Endometrium (tissue), 2 donors: ENCODE data around the gene TTC33.
"Not testable (repeated sequence)": the region's sequence is repeated elsewhere in the genome, so short reads cannot be mapped to it uniquely, and the experiment has no call there.

ENCODE experiments used
- FAIRE-seq: peaks from 2 replicates; lab custom pipeline; 2012; peaks lifted over from hg19 to GRCh38; lab: Jason Lieb, UNC
- donor health status: control.
- donor health status: control.

The TTC33 gene

DNA sequence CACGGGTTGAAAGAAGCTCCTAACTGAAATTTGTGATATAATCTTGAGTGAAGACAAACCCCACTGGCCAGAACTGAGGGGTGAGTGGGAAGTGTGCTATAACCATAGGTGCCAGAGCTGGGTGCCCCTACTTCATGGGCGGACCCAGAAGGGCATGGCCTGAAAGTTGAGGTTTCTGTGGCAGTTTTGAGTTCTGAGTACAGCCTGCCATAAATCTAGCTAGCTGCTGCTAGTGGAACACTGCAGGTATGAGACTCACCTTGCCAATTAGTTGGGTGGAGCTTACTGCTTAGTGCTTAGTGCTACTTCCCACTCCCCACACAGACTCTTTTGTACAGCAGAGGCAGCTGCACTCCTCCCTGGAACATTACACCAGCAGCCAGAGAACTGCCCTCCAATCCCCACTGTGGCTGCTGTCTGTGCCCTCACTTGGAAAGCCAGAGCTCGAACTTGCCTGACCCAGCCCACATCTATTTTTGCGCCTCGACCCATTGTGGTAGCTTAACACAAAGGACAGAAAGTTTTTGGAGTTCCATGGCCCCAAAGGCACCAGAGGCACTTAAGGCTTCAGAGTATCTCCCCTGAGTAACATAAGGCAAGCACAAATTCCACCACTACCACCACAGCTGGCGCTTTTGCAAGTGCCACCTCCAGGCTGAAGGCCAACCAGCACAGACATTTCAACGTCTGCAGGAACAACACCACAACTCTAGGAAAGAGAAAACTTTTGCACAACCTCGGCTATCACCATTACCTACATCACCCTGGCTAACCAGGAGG is 103.1 kb downstream of the TTC33 start:
- no peak for FAIRE-seq

DNA sequence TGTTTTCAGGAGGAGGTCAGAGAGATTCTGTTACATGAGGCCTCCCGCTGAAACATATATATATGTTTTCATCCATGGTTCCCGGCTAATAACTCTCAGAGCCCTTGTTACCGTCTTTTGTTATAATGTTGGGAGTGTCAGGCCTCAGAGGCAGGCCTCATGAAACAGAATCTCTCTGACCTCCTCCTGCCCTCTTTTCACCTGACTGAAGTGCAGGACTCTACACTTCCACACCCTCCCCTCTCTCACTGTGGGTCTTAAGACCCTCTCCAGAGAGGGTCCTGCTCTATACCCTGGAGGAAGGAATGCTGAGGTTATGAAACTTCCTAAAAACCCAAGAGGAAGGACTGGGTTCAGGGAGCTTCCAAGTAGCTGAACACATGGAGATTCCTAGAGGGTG is 104.6 kb downstream of the TTC33 start:
- FAIRE-seq, result no peak

DNA sequence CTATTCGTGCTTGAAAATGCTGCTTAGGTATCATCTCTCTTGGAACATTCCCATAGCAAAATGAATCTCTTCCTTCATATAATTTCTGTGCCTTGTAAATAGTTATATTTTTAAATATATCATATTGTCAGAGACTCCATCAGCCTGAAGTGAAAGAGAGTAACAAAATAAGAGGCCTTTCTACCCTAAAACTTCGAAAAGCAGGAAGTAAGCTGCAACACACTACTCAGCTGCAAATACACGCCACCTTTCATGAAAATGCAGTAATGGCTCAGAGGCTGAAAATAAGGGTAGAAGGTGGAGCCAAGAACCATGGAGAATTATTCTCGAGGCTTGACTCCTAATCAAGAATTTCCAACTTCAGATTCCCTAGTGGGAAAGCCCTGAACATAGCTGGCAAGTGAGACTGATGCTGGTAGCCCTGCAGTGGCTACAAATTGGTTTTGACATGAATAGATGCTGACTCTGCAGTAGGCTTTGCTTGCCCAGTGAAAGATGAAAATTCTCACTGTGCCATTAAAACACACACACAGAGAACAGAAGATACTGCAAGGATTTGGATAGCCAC is 106.2 kb downstream of the TTC33 start:
- FAIRE-seq, result no peak

DNA sequence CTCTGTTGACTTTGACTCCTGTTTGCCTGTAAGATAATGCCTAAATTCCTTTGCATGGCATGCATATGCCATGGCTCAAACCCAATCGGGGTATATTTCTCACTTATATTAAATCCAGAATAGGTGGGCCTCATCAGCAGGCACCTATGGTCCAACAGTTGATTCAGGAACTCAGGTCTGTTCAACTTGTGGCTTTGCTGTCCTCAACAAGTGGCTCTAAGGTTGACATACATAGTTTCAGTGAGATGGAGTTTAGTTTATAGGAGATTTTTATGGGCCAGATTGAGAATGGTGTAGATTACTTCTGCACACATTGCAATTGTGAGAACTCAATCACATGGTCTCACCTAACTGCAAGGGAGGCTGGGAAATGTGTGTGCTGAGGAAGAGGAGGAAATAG is 107.6 kb downstream of the TTC33 start:
- no peak for FAIRE-seq

DNA sequence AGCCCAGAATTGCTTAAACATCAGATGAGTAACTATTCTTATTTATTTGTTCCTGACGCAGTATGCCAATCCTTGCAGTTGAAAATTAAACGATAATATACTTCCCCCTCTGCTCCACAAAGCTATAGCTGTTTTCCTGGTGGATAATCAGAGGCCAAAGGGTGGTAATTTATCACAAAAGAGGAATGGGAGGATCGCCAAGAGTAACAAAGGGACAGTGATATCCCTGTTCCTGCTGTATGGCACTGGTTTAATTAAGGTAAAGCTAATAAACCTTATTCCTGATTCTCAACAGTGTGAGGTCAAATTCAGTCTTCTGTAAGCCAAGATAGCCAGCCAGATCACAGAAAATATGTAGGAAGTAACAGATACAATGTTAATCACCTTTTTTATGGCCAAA is 109.5 kb downstream of the TTC33 start:
- no peak for FAIRE-seq

DNA sequence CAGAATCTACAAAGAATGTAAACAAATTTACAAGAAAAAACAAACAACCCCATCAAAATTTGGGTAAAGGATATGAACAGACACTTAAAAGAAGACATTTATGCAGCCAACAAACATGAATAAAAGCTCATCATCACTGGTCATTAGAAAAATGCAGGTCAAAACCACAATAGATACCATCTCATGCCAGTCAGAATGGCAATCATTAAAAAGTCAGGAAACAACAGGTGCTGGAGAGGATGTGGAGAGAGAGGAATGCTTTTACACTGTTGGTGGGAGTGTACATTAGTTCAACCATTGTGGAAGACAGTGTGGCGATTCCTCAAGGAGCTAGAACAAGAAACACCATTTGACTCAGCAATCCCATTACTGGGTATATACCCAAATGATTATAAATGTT is 116.2 kb downstream of the TTC33 start:
- FAIRE-seq, result not testable (repeated sequence)

DNA sequence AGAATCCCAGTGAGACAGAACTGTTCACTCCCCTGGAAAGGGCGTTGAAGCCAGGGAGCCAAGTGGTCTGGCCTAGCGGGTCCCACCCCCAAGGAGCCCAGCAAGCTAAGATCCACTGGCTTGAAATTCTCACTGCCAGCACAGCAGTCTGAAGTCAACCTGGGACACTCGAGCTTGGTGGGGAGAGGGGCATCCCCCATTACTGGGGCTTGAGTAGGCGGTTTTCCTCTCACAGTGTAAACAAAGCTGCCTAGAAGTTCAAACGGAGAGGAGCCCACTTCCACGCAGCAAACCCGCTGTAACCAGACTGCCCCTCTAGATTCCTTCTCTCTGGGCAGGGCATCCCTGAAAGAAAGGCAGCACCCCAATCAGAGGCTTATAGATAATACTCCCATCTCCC is 121.2 kb downstream of the TTC33 start:
- no peak for FAIRE-seq

DNA sequence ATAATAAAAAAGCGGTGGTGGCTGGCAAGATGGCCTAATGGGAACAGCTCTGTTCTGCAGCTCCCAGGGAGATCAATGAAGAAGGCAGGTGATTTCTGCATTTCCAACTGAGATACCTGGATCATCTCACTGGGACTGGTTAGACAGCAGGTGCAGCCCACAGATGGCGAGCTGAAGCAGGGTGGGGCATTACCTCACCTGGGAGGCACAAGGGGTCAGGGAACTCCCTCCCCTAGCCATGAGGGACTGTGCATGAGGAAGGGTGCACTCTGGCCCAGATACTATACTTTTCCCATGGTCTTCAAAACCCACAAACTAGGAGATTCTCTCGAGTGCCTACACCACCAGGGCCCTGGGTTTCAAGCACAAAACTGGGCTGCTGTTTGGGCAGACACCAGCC is 121.6 kb downstream of the TTC33 start:
- no peak for FAIRE-seq

DNA sequence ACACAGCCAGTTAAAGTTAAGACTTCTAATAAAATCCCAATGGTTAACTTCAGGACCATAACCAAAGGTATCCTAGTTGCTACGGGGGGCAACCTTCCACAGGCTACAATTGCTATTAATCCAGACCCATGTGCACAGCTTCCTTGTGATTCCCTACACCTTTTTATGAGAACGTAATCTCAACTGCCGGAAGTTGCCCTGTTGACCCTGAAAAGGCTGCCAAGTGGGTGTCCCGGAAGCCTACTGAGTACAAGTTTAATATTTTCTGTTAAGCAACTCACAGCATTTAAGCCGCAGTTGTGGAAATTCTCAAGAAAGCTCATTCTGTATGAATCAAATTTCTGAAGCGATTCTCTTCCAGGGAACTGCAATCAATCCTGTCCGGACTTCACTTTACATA is 124.5 kb downstream of the TTC33 start:
- FAIRE-seq, result no peak

DNA sequence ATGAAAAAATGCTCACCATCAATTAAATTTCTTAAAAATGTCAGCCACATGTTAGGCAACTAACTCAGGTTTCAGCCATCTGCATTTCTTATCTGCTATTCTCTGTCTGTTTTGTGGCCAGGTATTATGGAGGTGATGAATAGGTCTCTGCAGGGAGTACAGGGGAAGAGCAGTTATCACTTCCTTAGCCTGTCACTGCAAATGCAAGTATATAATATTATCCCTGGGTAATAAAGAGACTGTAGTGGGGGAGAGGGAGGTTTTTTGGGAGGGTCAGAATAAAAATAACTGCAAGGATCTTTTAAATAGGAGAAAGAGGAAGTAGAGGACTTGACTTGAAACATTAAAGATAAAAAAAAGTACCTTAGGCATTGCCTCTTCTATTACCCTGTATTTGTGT is 125.6 kb downstream of the TTC33 start:
- FAIRE-seq, result no peak

DNA sequence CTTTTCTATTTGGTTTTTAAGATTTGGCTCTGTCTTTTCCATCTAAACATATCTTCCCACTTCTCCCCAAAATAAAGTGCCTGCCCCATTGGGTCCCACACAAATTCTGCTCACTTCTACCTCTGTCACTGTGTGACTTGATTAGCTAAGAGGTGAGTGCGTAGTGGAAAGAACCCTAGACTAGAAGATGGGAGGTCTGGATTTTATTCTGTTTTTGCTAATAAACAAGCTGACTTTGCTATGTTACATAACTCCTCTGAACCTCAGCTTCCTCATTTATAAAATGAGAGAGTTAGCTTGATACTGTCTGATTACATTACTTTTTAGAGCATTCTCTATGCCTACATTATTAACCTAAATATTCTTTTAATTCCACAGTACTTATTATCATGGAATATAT is 127.4 kb downstream of the TTC33 start:
- FAIRE-seq, result no peak

DNA sequence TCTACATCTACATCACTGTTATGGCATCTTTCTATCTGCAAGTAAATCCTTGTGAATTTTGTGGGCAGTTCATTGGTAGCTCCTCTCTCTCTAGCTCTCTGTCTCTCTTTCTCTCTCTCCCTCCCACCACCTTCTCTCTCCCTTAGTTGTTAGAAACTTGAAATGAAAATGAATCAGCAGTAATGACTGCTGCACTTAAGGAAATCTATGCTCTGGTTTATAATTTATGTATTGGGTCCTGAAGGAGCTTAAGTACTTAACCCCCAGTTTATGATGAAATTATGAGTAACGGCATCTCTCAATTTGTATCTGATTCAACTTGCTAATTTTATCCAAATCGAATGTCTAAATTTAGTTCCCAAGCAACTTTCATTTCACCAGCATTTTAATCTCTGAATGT is 128.1 kb downstream of the TTC33 start:
- FAIRE-seq, result no peak

DNA sequence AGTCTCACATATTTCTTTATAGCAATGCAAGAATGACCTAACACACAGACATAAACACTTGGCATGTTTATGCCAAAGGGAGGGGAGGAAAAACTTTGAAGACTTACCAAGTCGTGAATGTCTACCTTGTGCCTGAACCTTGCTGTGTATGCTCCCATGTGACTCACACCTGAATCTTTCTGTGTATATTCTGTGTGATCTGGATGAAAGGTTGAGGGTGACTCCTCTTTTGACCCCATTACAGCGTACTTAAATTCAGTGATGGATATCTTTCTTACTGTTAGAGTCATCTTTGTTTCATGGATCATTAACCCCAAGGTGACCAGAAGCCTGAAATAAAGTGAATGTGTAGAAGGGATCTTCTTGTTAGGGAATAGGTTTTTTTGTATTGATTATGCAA is 129.0 kb downstream of the TTC33 start:
- no peak for FAIRE-seq

DNA sequence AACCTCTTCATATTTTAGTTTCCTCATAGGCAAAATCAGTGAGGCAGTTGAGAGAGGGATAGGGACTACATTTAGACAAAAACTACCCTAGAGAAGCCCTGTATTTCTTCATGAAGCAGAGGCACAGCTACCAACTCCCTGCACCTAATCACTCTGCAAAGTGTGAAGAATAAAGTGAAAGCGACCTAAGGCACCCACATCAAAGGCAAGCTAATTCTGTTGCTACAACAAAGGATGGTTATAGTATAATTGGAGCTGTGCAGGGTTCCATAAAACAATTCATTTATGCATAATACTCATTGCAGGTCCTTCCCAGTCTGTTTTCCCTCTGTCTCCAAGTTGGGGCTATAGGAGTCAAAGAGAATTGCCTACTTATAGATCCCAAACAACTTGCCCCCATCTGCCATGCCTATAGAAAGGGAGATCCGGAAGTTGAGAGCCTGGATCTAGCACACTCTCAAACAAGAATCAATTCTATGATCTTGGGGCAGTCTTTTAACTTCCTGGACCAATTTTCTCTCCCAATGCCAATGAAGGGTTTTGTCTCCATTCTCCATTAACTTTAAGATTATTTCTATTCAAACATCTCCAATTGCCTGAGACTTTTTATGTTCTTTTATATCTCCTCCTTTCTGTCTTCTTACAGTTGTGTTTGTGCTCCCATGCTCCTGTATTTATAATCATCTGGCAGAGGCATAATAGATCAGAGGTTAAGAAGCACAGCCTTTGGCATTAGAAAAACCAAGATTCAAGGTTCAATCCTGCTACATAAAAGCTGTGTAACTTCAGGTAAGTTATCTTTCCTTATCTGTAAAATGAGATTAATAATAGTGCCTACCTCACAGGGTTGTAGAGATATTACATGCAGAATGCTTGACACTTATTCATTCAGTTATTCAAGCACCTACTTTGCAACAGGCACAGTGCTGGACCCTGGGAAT is 132.0 kb downstream of the TTC33 start:
- FAIRE-seq, result no peak

DNA sequence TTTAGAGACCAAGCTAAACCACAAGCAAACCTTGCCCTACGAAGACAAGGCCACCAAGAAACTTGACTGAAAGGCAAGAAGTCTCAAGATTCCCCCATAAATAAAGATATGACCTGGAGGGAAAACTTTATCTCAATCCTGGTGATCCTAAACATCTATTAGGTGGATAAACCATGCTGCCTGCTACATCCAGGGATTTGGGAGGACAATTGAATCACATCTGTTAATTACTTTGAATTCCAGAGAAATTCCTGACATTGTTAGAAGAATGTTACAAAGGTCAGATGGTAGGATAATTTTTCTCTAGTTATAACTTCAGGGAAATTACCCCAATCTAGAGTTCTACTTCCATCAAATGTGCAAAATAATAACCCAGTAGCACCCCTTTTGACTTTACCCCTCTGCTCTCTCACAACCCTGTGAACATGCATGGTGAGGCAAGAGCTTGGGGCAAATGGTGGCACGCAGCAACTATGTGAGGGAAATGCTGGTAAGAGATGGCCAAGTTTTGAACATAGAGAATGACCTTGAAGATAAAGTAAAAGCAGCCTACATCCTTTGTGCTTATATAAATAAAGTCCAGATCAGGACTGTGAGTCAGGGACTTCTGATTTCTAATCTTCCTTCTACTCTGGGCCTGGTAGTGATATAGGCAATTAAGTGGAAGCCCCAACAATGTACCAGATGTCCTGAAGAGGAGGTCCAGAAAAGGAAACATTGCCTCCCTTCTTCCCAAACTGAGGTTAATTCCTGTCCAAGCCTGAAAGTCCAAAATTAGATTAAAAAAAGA is 133.1 kb downstream of the TTC33 start:
- no peak for FAIRE-seq

DNA sequence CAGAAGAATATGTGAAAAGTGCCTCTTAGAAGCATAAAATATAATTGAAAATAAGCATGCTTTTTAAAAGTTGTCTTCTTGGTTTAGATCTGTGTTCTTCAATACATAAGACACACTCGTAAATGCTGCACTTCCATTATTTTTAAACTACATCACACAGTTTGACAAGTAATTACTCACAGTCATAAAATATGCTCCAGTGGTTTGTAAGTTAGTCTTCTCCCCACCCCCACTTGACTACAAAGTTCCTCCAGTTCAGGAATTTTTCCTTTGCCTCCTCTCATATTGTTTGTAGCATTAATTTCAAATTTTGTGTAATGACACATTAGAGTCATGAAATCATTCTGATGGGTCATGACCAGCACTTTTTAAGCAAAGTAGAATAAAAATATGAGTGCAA is 136.3 kb downstream of the TTC33 start:
- FAIRE-seq, result no peak

DNA sequence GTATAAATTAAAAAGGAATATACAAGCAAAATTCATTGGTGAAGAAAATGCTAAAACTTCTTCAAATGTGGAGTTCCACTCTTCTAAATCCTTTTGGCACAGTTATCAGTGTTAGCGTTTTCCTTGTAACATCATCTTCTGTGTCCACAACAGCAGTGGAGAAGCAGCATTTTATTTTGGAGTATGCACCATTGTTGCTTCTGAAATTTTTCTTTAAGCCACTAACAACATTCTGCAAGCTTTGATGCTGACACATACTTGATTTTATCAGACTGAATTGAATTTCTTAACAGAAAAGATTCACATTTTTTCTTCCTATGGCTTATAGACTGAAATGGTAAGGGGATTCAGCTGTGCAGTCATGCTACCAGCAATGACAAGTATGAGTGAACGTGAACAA is 136.8 kb downstream of the TTC33 start:
- no peak for FAIRE-seq

DNA sequence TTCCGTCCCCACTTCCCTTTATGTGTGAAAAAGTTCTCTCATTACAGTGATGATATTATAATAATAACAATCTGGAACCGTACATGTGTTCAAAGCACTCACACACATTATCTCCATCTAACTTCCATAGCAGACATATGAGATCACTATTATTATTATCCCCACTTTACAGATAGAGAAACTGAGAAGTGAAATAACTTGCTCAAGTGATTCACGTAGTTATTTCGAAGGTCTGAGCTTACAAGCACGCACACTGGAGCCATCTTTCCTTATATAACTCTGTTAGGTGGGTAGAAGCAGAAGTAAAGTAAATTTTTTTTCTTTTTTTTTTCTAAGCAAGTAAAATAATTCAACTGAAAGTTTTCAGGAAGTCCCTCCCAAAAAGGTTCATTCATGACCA is 139.0 kb downstream of the TTC33 start:
- FAIRE-seq, result no peak

DNA sequence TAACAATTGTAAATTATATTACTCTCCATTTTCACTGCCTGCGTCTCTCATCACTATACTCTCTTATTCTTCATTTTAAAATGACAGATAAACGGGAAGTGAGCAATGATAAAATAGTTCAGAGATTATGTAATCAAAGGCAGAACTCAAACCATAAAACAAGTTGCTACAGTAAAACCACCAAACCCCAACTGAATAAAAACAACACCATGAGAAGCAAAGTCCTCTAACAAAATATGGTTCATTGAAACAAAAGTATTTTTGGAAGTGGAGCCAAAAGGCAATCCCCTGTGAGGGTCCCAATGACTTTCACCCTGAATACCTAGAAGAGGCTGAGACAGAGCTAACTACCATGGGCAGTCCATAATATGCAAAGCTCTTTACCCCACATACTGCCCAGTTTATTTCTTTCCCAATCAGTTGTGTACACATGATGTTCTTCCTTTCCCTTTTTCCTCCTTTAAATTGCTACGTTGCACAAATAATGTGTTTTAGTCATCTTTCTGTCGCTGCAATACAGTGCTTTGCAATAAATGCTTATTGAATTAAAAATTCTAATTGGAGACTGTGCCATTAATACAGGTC is 140.1 kb downstream of the TTC33 start:
- FAIRE-seq, result no peak

DNA sequence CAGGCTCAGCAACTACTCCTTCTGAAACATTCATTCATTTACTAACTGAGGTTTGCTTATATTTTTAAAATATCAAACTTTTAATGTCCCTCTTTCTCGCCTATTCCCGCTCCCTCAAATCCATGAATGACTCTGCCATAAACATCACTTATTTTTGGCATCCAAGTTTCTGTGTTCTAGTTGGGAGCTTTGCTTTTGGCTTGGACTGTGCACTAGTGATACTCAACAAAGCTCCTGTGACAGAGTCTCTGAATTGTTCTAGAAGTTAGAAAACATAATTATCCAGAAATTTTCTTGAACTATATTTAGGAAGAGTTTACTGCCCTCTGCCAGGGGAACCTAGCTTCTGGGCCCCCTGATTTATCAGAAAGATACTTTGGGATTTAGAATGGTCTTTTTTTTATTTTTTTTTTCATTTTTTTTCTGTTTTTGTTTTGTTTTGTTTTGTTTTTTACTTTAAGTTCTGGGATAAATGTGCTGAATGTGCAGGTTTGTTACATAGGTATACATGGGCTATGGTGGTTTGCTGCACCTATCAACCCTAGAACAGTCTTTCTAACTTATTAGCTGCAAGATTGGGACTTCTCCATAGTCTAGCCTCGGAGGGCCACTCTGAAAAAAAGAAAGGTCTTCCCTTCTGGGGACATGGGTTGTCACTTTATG is 140.7 kb downstream of the TTC33 start:
- no peak for FAIRE-seq

DNA sequence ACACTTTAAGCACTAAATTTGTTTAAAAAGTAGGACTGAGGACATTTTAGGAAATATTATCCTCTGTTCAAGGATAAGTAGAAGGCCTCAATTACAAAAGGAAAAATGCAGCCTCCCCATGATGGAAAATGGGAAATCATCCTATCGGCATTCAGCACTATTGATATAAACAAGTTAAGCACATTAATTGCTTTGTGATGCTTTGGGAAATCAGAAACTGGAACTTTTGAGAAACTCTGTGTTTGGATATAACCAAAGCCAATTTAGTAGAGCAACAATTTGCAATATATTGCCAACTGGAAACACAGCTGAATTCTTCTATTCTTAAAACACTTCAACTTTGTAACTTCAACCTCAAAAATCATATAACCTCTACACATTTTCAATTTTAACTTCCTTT is 141.3 kb downstream of the TTC33 start:
- no peak for FAIRE-seq
